HepG2 (cell line): Measurements from ENCODE around the gene RAD9A. TPM values are rescaled to one million over a fixed set of nuclear protein-coding genes. Genes with fewer than 3 reads are reported as not detected.

Source experiments
- BCL6 ChIP-seq: IDR thresholded peaks from 2 replicates; pipeline ENCODE4 v1.6.1; 2016; ENCODE audit warnings: missing genetic modification reagents, missing compliant biosample characterization
- ELF4 ChIP-seq: sonication (generic); formaldehyde crosslinking; IDR thresholded peaks from 2 replicates; pipeline ENCODE4 v1.5.0; 2020; ENCODE audit warnings: missing genetic modification reagents, mild to moderate bottlenecking, moderate library complexity, borderline replicate concordance
- ETV5 ChIP-seq: IDR thresholded peaks from 2 replicates; pipeline ENCODE4 v1.6.1; 2018; ENCODE audit warnings: missing biosample characterization, missing genetic modification reagents, inconsistent platforms, borderline replicate concordance
- FOXK2 ChIP-seq: fragments of 450-650 bp; IDR thresholded peaks from 2 replicates; pipeline ENCODE4 v1.6.1; 2016
- GABPA ChIP-seq, 2 experiments: IDR thresholded peaks; 2 replicates each; pipeline ENCODE4 v1.6.1; 2011 to 2016; ENCODE audit warnings: low read depth in 2 of 2, low read length in 1 of 2, missing biosample characterization in 1 of 2, missing genetic modification characterization in 1 of 2
- HNF4G ChIP-seq, 2 experiments: sonication (generic) in 1 of 2; formaldehyde crosslinking in 1 of 2; IDR thresholded peaks; 2 replicates each; pipeline versions ENCODE4 v1.4.0 to v1.6.1; 2011 to 2020; ENCODE audit warnings: borderline replicate concordance in 2 of 2, low read depth in 2 of 2, mild to moderate bottlenecking in 2 of 2, low read length in 1 of 2, missing genetic modification reagents in 1 of 2, moderate library complexity in 1 of 2
- HOXA5 ChIP-seq: sonication (generic); formaldehyde crosslinking; IDR thresholded peaks from 2 replicates; pipeline ENCODE4 v1.4.0; 2020; ENCODE audit warnings: missing genetic modification reagents
- MEIS1 ChIP-seq: sonication (generic); formaldehyde crosslinking; IDR thresholded peaks from 2 replicates; pipeline ENCODE4 v1.9.0; 2021; ENCODE audit warnings: mild to moderate bottlenecking, missing genetic modification reagents, moderate library complexity, borderline replicate concordance
- NFYC ChIP-seq: IDR thresholded peaks from 2 replicates; pipeline ENCODE4 v1.6.1; 2016; ENCODE audit warnings: missing genetic modification reagents, missing compliant biosample characterization
- SP4 ChIP-seq: sonication (generic); formaldehyde crosslinking; IDR thresholded peaks from 2 replicates; pipeline ENCODE4 v1.8.1; 2023; ENCODE audit warnings: mild to moderate bottlenecking, missing genetic modification reagents
- ZBTB42 ChIP-seq: sonication (generic); formaldehyde crosslinking; IDR thresholded peaks from 2 replicates; pipeline ENCODE4 v1.5.0; 2020; ENCODE audit warnings: mild to moderate bottlenecking, missing genetic modification reagents
- ZNF101 ChIP-seq: sonication (generic); formaldehyde crosslinking; IDR thresholded peaks from 2 replicates; pipeline ENCODE4 v1.4.0; 2020; ENCODE audit warnings: mild to moderate bottlenecking, low read depth, missing genetic modification reagents, borderline replicate concordance
- ZNF296 ChIP-seq: sonication (generic); formaldehyde crosslinking; conservative IDR thresholded peaks from 2 replicates; pipeline ENCODE4 v1.5.0; 2020; ENCODE audit warnings: mild to moderate bottlenecking, missing genetic modification reagents
- ZNF569 ChIP-seq: sonication (generic); formaldehyde crosslinking; IDR thresholded peaks from 2 replicates; pipeline ENCODE4 v1.5.0; 2020; ENCODE audit warnings: mild to moderate bottlenecking, missing genetic modification reagents, moderate library complexity, borderline replicate concordance
- polyA plus RNA-seq, 8 experiments: library from polyadenylated mRNA; depleted of rRNA in 3 of 8; stranded (reverse) in 7 of 8; unstranded in 1 of 8; fragments of >200 nt; fragmentation: Illumina TruSeq in 4 of 8; extraction: Trizol in 4 of 8; gene quantifications; 2 replicates each; pipeline versions ENCODE4 v1.2.1 to v1.2.3, GENCODE V29; 2011 to 2016; ENCODE audit warnings: low read depth in 4 of 8, missing spikeins in 1 of 8, mixed read lengths in 1 of 8; ENCODE audit not compliant: insufficient read depth in 1 of 8
- total RNA-seq, 5 experiments: library from RNA; depleted of rRNA; stranded (reverse); fragments of >200 nt; fragmentation: Illumina TruSeq; extraction: Trizol; gene quantifications; 2 replicates each; pipeline ENCODE4 v1.2.3, GENCODE V29; 2016; ENCODE audit warnings: low read depth in 1 of 5
- TF ChIP-seq, protein P1 (sequence below): sonication (generic); formaldehyde crosslinking; IDR thresholded peaks from 2 replicates; pipeline ENCODE4 v1.8.1; 2022; ENCODE audit warnings: low read depth, mild to moderate bottlenecking, missing genetic modification reagents
- TF ChIP-seq, protein P2 (sequence below): sonication (generic); formaldehyde crosslinking; IDR thresholded peaks from 2 replicates; pipeline ENCODE4 v1.4.0; 2020; ENCODE audit warnings: missing genetic modification reagents
- TF ChIP-seq, protein P3 (sequence below): sonication (generic); formaldehyde crosslinking; IDR thresholded peaks from 2 replicates; pipeline ENCODE4 v1.8.0; 2022; ENCODE audit warnings: low read depth, missing genetic modification reagents
- TF ChIP-seq, protein P4 (sequence below): IDR thresholded peaks from 2 replicates; pipeline ENCODE4 v1.6.1; 2016; ENCODE audit warnings: control low read depth

Gene RAD9A
- total and polyA plus RNA-seq, 2 of the 13 experiments (the other 11 are each of a cell fraction or from before 2014, with no cell fraction given), result 10.1 to 15.7 TPM

DNA sequence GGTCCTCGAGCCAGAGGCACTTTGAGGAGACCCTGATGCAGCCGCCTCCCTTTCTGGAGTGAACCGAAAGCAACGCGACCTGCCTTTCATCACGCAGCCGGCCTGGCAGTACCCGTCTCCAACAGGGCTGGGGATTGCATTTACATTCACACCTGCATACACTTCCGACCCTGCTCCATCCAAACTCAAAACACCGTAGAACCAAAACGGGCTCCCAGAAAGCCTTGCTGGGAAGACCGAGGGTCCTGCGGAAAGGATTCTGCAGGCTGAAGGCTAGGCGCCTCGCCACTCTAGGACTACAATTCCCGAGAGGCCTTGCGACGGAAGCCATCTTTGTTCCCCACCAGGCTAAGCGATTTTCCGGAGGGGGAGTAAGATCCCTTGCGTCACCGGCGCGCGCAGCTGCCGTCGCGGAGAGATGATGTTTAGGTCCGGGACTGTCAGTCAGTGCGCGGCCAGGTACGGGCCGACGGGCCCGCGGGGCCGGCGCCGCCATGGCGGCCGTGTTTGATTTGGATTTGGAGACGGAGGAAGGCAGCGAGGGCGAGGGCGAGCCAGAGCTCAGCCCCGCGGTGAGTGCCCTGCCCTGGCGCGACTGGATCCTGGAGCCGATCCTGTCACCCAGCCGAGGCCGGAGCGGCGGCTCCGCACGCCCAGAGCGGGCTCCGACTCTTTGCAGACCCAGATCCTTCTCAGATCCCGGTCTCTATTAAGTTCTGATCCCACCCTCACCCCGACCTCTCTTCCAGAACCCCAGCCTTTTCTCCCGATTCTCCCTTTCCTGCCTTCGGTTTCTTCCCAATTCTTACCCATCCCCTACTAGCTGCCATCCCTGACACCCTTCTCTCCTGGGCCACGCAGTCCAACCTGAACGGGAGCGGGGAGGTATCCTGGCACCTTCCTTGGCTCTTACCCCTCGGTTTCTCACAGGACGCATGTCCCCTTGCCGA lies 36.5 kb downstream of the RAD9A start, which contains the start of gene RPS6KB2 (continued):
- peak; percentile 55 for TF ChIP-seq GABPA (IDR thresholded peaks at IDR 0.05; ENCODE audit: low read depth, low read length)
- TF ChIP-seq GABPA (CRISPR knock-in tag; IDR thresholded peaks at IDR 0.05; ENCODE audit: low read depth), result peak; percentile 90
- peak; percentile 19; the same call in 1 of the 2 replicates for TF ChIP-seq ZBTB42 (CRISPR knock-in tag)
- TF ChIP-seq, protein P1, sequence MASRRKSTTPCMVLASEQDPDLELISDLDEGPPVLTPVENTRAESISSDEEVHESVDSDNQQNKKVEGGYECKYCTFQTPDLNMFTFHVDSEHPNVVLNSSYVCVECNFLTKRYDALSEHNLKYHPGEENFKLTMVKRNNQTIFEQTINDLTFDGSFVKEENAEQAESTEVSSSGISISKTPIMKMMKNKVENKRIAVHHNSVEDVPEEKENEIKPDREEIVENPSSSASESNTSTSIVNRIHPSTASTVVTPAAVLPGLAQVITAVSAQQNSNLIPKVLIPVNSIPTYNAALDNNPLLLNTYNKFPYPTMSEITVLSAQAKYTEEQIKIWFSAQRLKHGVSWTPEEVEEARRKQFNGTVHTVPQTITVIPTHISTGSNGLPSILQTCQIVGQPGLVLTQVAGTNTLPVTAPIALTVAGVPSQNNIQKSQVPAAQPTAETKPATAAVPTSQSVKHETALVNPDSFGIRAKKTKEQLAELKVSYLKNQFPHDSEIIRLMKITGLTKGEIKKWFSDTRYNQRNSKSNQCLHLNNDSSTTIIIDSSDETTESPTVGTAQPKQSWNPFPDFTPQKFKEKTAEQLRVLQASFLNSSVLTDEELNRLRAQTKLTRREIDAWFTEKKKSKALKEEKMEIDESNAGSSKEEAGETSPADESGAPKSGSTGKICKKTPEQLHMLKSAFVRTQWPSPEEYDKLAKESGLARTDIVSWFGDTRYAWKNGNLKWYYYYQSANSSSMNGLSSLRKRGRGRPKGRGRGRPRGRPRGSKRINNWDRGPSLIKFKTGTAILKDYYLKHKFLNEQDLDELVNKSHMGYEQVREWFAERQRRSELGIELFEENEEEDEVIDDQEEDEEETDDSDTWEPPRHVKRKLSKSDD (CRISPR knock-in tag), result peak; percentile 87; the same call in 1 of the 2 replicates
- no peak for TF ChIP-seq ZNF569 (CRISPR knock-in tag)
- no peak; the same call in 1 of the 2 replicates for TF ChIP-seq BCL6 (CRISPR knock-in tag)
- no peak; the same call in none of the 2 replicates for TF ChIP-seq NFYC (CRISPR knock-in tag)
- TF ChIP-seq ETV5 (CRISPR knock-in tag), result peak; percentile 80; the same call in 1 of the 2 replicates
- TF ChIP-seq, protein P2, sequence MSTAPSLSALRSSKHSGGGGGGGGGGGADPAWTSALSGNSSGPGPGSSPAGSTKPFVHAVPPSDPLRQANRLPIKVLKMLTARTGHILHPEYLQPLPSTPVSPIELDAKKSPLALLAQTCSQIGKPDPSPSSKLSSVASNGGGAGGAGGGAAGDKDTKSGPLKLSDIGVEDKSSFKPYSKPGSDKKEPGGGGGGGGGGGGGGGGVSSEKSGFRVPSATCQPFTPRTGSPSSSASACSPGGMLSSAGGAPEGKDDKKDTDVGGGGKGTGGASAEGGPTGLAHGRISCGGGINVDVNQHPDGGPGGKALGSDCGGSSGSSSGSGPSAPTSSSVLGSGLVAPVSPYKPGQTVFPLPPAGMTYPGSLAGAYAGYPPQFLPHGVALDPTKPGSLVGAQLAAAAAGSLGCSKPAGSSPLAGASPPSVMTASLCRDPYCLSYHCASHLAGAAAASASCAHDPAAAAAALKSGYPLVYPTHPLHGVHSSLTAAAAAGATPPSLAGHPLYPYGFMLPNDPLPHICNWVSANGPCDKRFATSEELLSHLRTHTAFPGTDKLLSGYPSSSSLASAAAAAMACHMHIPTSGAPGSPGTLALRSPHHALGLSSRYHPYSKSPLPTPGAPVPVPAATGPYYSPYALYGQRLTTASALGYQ (CRISPR knock-in tag), result peak; percentile 88
- TF ChIP-seq, protein P3, sequence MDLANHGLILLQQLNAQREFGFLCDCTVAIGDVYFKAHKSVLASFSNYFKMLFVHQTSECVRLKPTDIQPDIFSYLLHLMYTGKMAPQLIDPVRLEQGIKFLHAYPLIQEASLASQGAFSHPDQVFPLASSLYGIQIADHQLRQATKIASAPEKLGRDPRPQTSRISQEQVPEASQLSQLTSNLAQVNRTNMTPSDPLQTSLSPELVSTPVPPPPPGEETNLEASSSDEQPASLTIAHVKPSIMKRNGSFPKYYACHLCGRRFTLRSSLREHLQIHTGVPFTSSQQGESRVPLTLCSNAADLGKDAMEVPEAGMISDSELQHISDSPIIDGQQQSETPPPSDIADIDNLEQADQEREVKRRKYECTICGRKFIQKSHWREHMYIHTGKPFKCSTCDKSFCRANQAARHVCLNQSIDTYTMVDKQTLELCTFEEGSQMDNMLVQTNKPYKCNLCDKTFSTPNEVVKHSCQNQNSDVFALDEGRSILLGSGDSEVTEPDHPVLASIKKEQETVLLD (CRISPR knock-in tag), result no peak
- peak; percentile 96 for TF ChIP-seq MEIS1 (CRISPR knock-in tag)
- TF ChIP-seq HNF4G (IDR thresholded peaks at IDR 0.05; ENCODE audit: borderline replicate concordance, low read depth, low read length), result no peak
- TF ChIP-seq HNF4G (CRISPR knock-in tag; IDR thresholded peaks at IDR 0.05; ENCODE audit: borderline replicate concordance, low read depth), result 0 out of 2 replicates have a peak, but pooled peaks have one; percentile 37
- TF ChIP-seq SP4 (CRISPR knock-in tag), result peak; percentile 89
- TF ChIP-seq ZNF101 (CRISPR knock-in tag), result no peak
- 0 out of 2 replicates have a peak, but pooled peaks have one; percentile 35 for TF ChIP-seq ELF4 (CRISPR knock-in tag)
- TF ChIP-seq FOXK2, result peak; percentile 21; the same call in 1 of the 2 replicates
- TF ChIP-seq HOXA5 (CRISPR knock-in tag), result peak; percentile 87
- no peak for TF ChIP-seq ZNF296 (CRISPR knock-in tag)
- TF ChIP-seq, protein P4, sequence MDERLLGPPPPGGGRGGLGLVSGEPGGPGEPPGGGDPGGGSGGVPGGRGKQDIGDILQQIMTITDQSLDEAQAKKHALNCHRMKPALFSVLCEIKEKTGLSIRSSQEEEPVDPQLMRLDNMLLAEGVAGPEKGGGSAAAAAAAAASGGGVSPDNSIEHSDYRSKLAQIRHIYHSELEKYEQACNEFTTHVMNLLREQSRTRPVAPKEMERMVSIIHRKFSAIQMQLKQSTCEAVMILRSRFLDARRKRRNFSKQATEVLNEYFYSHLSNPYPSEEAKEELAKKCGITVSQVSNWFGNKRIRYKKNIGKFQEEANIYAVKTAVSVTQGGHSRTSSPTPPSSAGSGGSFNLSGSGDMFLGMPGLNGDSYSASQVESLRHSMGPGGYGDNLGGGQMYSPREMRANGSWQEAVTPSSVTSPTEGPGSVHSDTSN (CRISPR knock-in tag), result peak; percentile 79
